Activated CD4-positive, alpha-beta T cell treated with anti-CD3 and anti-CD28 coated beads, Interleukin-10, Interleukin-2, amounts not matched to agents 100 ng/mL and 50 ng/mL, durations not matched to agents 16 hours and 8 hours (primary cell): ENCODE measurements around the gene SLC1A2.

Experiments used
- DNase-seq: peaks from one replicate; pipeline ENCODE4 v3.0.0-alpha.2; 2020

Gene SLC1A2

GRCh38 chr11:35347921-35348331 lies 71.4 kb downstream of the SLC1A2 start:
- DNase-seq, result no peak

GRCh38 chr11:35347173-35347878 lies 72.0 kb downstream of the SLC1A2 start:
- DNase-seq, result no peak

GRCh38 chr11:35346472-35347156 lies 72.7 kb downstream of the SLC1A2 start:
- DNase-seq, result no peak

GRCh38 chr11:35344681-35345574 lies 74.4 kb downstream of the SLC1A2 start:
- DNase-seq, result peak; percentile 7

- DNase-seq, result peak; percentile 76
Measured at GRCh38 chr11:35343033-35343598, 76.2 kb downstream of the SLC1A2 start.

- DNase-seq, result no peak
Measured at GRCh38 chr11:35340715-35341114, 78.6 kb downstream of the SLC1A2 start.

GRCh38 chr11:35340071-35340470 lies 79.3 kb downstream of the SLC1A2 start:
- no peak for DNase-seq

GRCh38 chr11:35338921-35339320 lies 80.4 kb downstream of the SLC1A2 start:
- no peak for DNase-seq

- no peak for DNase-seq
Measured at GRCh38 chr11:35337914-35338305, 81.4 kb downstream of the SLC1A2 start.

GRCh38 chr11:35337136-35337913 lies 82.0 kb downstream of the SLC1A2 start:
- DNase-seq, result peak; percentile 82

- no peak for DNase-seq
Measured at GRCh38 chr11:35336726-35337125, 82.6 kb downstream of the SLC1A2 start.

- no peak for DNase-seq
Measured at GRCh38 chr11:35335226-35335625, 84.1 kb downstream of the SLC1A2 start.

- DNase-seq, result no peak
Measured at GRCh38 chr11:35334385-35335090, 84.8 kb downstream of the SLC1A2 start.

- no peak for DNase-seq
Measured at GRCh38 chr11:35332524-35332923, 86.8 kb downstream of the SLC1A2 start.

GRCh38 chr11:35330931-35331330 lies 88.4 kb downstream of the SLC1A2 start:
- DNase-seq, result peak; percentile 23

GRCh38 chr11:35330156-35330889 lies 89.0 kb downstream of the SLC1A2 start:
- no peak for DNase-seq

- DNase-seq, result no peak
Measured at GRCh38 chr11:35327829-35328228, 91.5 kb downstream of the SLC1A2 start.

- no peak for DNase-seq
Measured at GRCh38 chr11:35326266-35326879, 93.0 kb downstream of the SLC1A2 start.

GRCh38 chr11:35324981-35325380 lies 94.4 kb downstream of the SLC1A2 start:
- no peak for DNase-seq

GRCh38 chr11:35324183-35324886 lies 95.0 kb downstream of the SLC1A2 start:
- no peak for DNase-seq
